ENCODE measurements around the gene ARSB.

ARSB gene

GRCh38 chr5:78843436-78843835 lies 141.7 kb downstream of the ARSB start:
- no peak for DNase-seq (ENCODE audit: low read depth in 3 of 3, low spot score in 1 of 3)

- DNase-seq (ENCODE audit: low read depth in 3 of 3, low spot score in 1 of 3): no peak
Observed at GRCh38 chr5:78841767-78842166, 143.3 kb downstream of the ARSB start.

GRCh38 chr5:78838753-78839152 lies 146.4 kb downstream of the ARSB start:
- DNase-seq (ENCODE audit: low read depth in 3 of 3, low spot score in 1 of 3): no peak

- DNase-seq (ENCODE audit: low read depth in 3 of 3, low spot score in 1 of 3): no peak
Observed at GRCh38 chr5:78837836-78838235, 147.3 kb downstream of the ARSB start.

GRCh38 chr5:78835176-78835575 lies 149.9 kb downstream of the ARSB start:
- DNase-seq (ENCODE audit: low read depth in 3 of 3, low spot score in 1 of 3): no peak

GRCh38 chr5:78833284-78833683 lies 151.8 kb downstream of the ARSB start:
- no peak for DNase-seq (ENCODE audit: low read depth in 3 of 3, low spot score in 1 of 3)

- DNase-seq (ENCODE audit: low read depth in 3 of 3, low spot score in 1 of 3): no peak
Observed at GRCh38 chr5:78830528-78831046, 154.5 kb downstream of the ARSB start.

- DNase-seq (ENCODE audit: low read depth in 3 of 3, low spot score in 1 of 3): no peak
Observed at GRCh38 chr5:78829811-78830527, 155.1 kb downstream of the ARSB start.

- DNase-seq (ENCODE audit: low read depth in 3 of 3, low spot score in 1 of 3): no peak
Observed at GRCh38 chr5:78827725-78828124, 157.4 kb downstream of the ARSB start.

- no peak for DNase-seq (ENCODE audit: low read depth in 3 of 3, low spot score in 1 of 3)
Observed at GRCh38 chr5:78824831-78825281, 160.3 kb downstream of the ARSB start.

- DNase-seq (ENCODE audit: low read depth in 3 of 3, low spot score in 1 of 3): no peak
Observed at GRCh38 chr5:78823196-78823595, 161.9 kb downstream of the ARSB start.

- no peak for DNase-seq (ENCODE audit: low read depth in 3 of 3, low spot score in 1 of 3)
Observed at GRCh38 chr5:78821536-78822021, 163.5 kb downstream of the ARSB start.

GRCh38 chr5:78819707-78820106 lies 165.4 kb downstream of the ARSB start:
- no peak for DNase-seq (ENCODE audit: low read depth in 3 of 3, low spot score in 1 of 3)

GRCh38 chr5:78819166-78819565 lies 165.9 kb downstream of the ARSB start:
- DNase-seq (ENCODE audit: low read depth in 3 of 3, low spot score in 1 of 3): no peak

GRCh38 chr5:78816143-78816765 lies 168.9 kb downstream of the ARSB start:
- DNase-seq (ENCODE audit: low read depth in 3 of 3, low spot score in 1 of 3): no peak

- DNase-seq (ENCODE audit: low read depth in 3 of 3, low spot score in 1 of 3): no peak
Observed at GRCh38 chr5:78813906-78814530, 171.1 kb downstream of the ARSB start.

- DNase-seq (ENCODE audit: low read depth in 3 of 3, low spot score in 1 of 3): no peak
Observed at GRCh38 chr5:78813286-78813685, 171.8 kb downstream of the ARSB start.

GRCh38 chr5:78811866-78812265 lies 173.2 kb downstream of the ARSB start:
- no peak for DNase-seq (ENCODE audit: low read depth in 3 of 3, low spot score in 1 of 3)

GRCh38 chr5:78811121-78811817 lies 173.8 kb downstream of the ARSB start:
- DNase-seq (ENCODE audit: low read depth in 3 of 3, low spot score in 1 of 3): no peak

- DNase-seq (ENCODE audit: low read depth in 3 of 3, low spot score in 1 of 3): no peak
Observed at GRCh38 chr5:78810098-78810920, 174.8 kb downstream of the ARSB start.

- no peak for DNase-seq (ENCODE audit: low read depth in 3 of 3, low spot score in 1 of 3)
Observed at GRCh38 chr5:78809444-78809843, 175.7 kb downstream of the ARSB start.
